WI38 (cell line): ENCODE results near the gene DOCK1.

Source experiments
- H3K4me3 ChIP-seq: 2 replicates; pipeline ENCODE4 v1.5.1; 2011; ENCODE audit warnings: low read depth, mild to moderate bottlenecking, control low read depth, low read length
- CTCF ChIP-seq: IDR thresholded peaks from 2 replicates; pipeline ENCODE4 v1.5.1; 2012; ENCODE audit warnings: low read depth, mild to moderate bottlenecking, control low read depth, low read length

The DOCK1 gene

GRCh38 chr10:126904818-126905701 is at the start of gene DOCK1:
DOCK1 (plus strand) TSS chr10:126905428; CDS start chr10:126905518, 90 bp downstream.
- H3K4me3 ChIP-seq = peak within 1 kb of the TSS; percentile 73
- no peak for TF ChIP-seq CTCF

GRCh38 chr10:126857178-126857806 is 47.9 kb upstream of the DOCK1 start:
- H3K4me3 ChIP-seq = no peak overlapping the region
- no peak for TF ChIP-seq CTCF

GRCh38 chr10:126867567-126868365 is 37.5 kb upstream of the DOCK1 start:
- no peak overlapping the region for H3K4me3 ChIP-seq
- TF ChIP-seq CTCF = no peak

- no peak for TF ChIP-seq CTCF
- no peak overlapping the region for H3K4me3 ChIP-seq
Measured at GRCh38 chr10:126868371-126868770, 36.9 kb upstream of the DOCK1 start.

GRCh38 chr10:126872135-126872534 is 33.1 kb upstream of the DOCK1 start:
- no peak overlapping the region for H3K4me3 ChIP-seq
- no peak for TF ChIP-seq CTCF

- no peak overlapping the region for H3K4me3 ChIP-seq
- no peak for TF ChIP-seq CTCF
Measured at GRCh38 chr10:126872768-126873167, 32.5 kb upstream of the DOCK1 start.
